GM12878 (cell line): ENCODE measurements around the gene SRP68. TPM values are rescaled to one million over a fixed set of nuclear protein-coding genes. Genes with fewer than 3 reads are reported as not detected.

Experiments
- ATAC-seq: fragments of 200-7000 bp; cut with Tn5 transposase; 3 replicates; pipeline ENCODE4 v1.9.1; 2020; ENCODE audit warnings: mild to moderate bottlenecking, moderate library complexity
- BruUV-seq: library from RNA; stranded (reverse); fragments of 400-500 nt; replicated peaks from 2 replicates; lab custom pipeline; 2021; lab: Mats Ljungman, UMichigan
- CTCF ChIA-PET: fragments of 300-600 bp; sonication (Branson Sonifier 250); formaldehyde crosslinking; extraction: SDS; loops from one replicate; lab custom pipeline; 2021; ENCODE audit warnings: inconsistent platforms; lab: Yijun Ruan, JAX
- POLR2A ChIA-PET: fragments of 350-600 bp; formaldehyde crosslinking; extraction: SDS; loops from one replicate; lab custom pipeline; 2021; ENCODE audit warnings: inconsistent platforms; lab: Charles Lee
- RAD21 ChIA-PET: fragments of 300-600 bp; sonication (Branson Sonifier 250); formaldehyde crosslinking; loops from one replicate; lab custom pipeline; 2023; ENCODE audit warnings: antibody characterized with exemption; ENCODE audit not compliant: unreplicated experiment; lab: Charles Lee
- SMC1A ChIA-PET: fragments of 300-600 bp; sonication (Branson Sonifier 250); formaldehyde crosslinking; loops from one replicate; lab custom pipeline; 2023; ENCODE audit not compliant: unreplicated experiment, uncharacterized antibody; lab: Charles Lee
- DNase-seq: peaks from one replicate; pipeline ENCODE4 v3.0.0-alpha.2; 2011; ENCODE audit warnings: low read depth, low spot score
- FAIRE-seq: peaks from 3 replicates; lab custom pipeline; 2011; peaks lifted over from hg19 to GRCh38; lab: Jason Lieb, UNC
- H2AFZ ChIP-seq: 2 replicates; pipeline ENCODE4 v1.6.0; 2011; ENCODE audit warnings: low read depth, low read length, control low read depth; ENCODE audit not compliant: control insufficient read depth
- H3K27ac ChIP-seq: 2 replicates; pipeline ENCODE4 v1.5.1; 2011; ENCODE audit warnings: control low read depth; ENCODE audit not compliant: control insufficient read depth, insufficient read depth
- H3K27me3 ChIP-seq, 2 experiments: replicated peaks in 1 of 2; 2 replicates each; pipeline versions ENCODE4 v1.6.0 to v1.6.1; 2011; ENCODE audit warnings: low read length in 1 of 2; ENCODE audit not compliant: control insufficient read depth in 2 of 2, insufficient read depth in 2 of 2
- H3K36me3 ChIP-seq, 2 experiments: 2 replicates each; pipeline ENCODE4 v1.5.1; 2011; ENCODE audit warnings: low read length in 1 of 2; ENCODE audit not compliant: control insufficient read depth in 2 of 2, insufficient read depth in 2 of 2
- H3K4me1 ChIP-seq: 2 replicates; pipeline ENCODE4 v1.6.1; 2011; ENCODE audit warnings: mild to moderate bottlenecking, low read length, moderate library complexity, mixed read lengths; ENCODE audit not compliant: control insufficient read depth, insufficient read depth
- H3K4me2 ChIP-seq: 2 replicates; pipeline ENCODE4 v1.6.0; 2011; ENCODE audit warnings: control low read depth; ENCODE audit not compliant: control insufficient read depth, insufficient read depth
- H3K4me3 ChIP-seq: fragments of 200-600 bp; sonication (generic); 2 replicates; pipeline ENCODE4 v1.5.1; 2016
- H3K79me2 ChIP-seq: 2 replicates; pipeline ENCODE4 v1.6.0; 2011; ENCODE audit warnings: low read length; ENCODE audit not compliant: control insufficient read depth, insufficient read depth
- H3K9ac ChIP-seq: 2 replicates; pipeline ENCODE4 v1.8.0; 2011; ENCODE audit warnings: low read length, control low read depth, mixed read lengths; ENCODE audit not compliant: control insufficient read depth, insufficient read depth
- H3K9me3 ChIP-seq: replicated peaks from 3 replicates; pipeline ENCODE4 v1.5.1; 2011; ENCODE audit warnings: mild to moderate bottlenecking, low read length; ENCODE audit not compliant: control insufficient read depth, insufficient read depth
- H4K20me1 ChIP-seq: 2 replicates; pipeline ENCODE4 v1.6.0; 2011; ENCODE audit not compliant: control insufficient read depth, insufficient read depth
- ASH2L ChIP-seq: fragments of 300-600, 200-600 bp; sonication (generic); IDR thresholded peaks from 2 replicates; pipeline ENCODE4 v1.6.1; 2017; ENCODE audit warnings: low read depth, mild to moderate bottlenecking, borderline replicate concordance
- BCL11A ChIP-seq: IDR thresholded peaks from 2 replicates; pipeline ENCODE4 v1.6.1; 2011; ENCODE audit warnings: low read depth, low read length
- CBFB ChIP-seq: IDR thresholded peaks from 2 replicates; pipeline ENCODE4 v1.6.1; 2016; ENCODE audit warnings: antibody characterized with exemption, low read depth
- IKZF2 ChIP-seq, 2 experiments: fragments of 450-650 bp; IDR thresholded peaks; 2 replicates each; pipeline ENCODE4 v1.6.1; 2017; ENCODE audit warnings: mild to moderate bottlenecking in 2 of 2, moderate library complexity in 2 of 2
- RB1 ChIP-seq: fragments of 450-650 bp; formaldehyde crosslinking; IDR thresholded peaks from 2 replicates; pipeline ENCODE4 v1.6.1; 2017; ENCODE audit warnings: mild to moderate bottlenecking, borderline replicate concordance
- RUNX3 ChIP-seq: IDR thresholded peaks from 2 replicates; pipeline ENCODE4 v1.6.1; 2012; ENCODE audit warnings: low read length, inconsistent platforms
- SPI1 ChIP-seq: IDR thresholded peaks from 2 replicates; pipeline ENCODE4 v1.6.1; 2011; ENCODE audit warnings: low read depth, mild to moderate bottlenecking, low read length, moderate library complexity, borderline replicate concordance; ENCODE audit not compliant: insufficient read depth
- SUPT20H ChIP-seq: IDR thresholded peaks from 2 replicates; pipeline ENCODE4 v1.6.1; 2011; ENCODE audit warnings: low read depth, mild to moderate bottlenecking, low read length, moderate library complexity, borderline replicate concordance; ENCODE audit not compliant: control insufficient read depth
- ZNF207 ChIP-seq: fragments of 450-650 bp; IDR thresholded peaks from 2 replicates; pipeline ENCODE4 v1.6.1; 2014; ENCODE audit warnings: antibody characterized with exemption, mild to moderate bottlenecking, borderline replicate concordance
- ZNF217 ChIP-seq: fragments of 450-650 bp; IDR thresholded peaks from 2 replicates; pipeline ENCODE4 v1.6.1; 2017; ENCODE audit warnings: antibody characterized with exemption, mild to moderate bottlenecking
- ZNF384 ChIP-seq: IDR thresholded peaks from 2 replicates; pipeline ENCODE4 v1.6.1; 2012; ENCODE audit warnings: low read depth, mild to moderate bottlenecking, low read length, improper control_type of control experiment, borderline replicate concordance
- WGBS: methylation state at CpG from one replicate; pipeline ENCODE4 v1.1.6; 2016; ENCODE audit warnings: low lambda C conversion rate; ENCODE audit not compliant: insufficient replicate concordance, insufficient coverage; ENCODE audit errors: missing lambda C conversion rate; 5-methylcytosine and 5-hydroxymethylcytosine counted together
- in situ Hi-C: fragments of 300-500 bp; cut with MboI; formaldehyde crosslinking; loops from 9 replicates; pipeline ENCODE4 v1.14.3; 2018; ENCODE audit warnings: mixed read lengths
- intact Hi-C: fragments of 100-400 bp; cut with micrococcal nuclease; formaldehyde crosslinking; loops from one replicate; pipeline ENCODE4 v1.14.2; 2022; ENCODE audit not compliant: unreplicated experiment
- polyA plus RNA-seq, 11 experiments: library from polyadenylated mRNA; depleted of rRNA in 4 of 11; unstranded in 6 of 11; stranded (reverse) in 5 of 11; fragments of >200 nt; fragmentation: Nextera tagmentation in 4 of 11; fragmentation: Illumina TruSeq in 1 of 11; extraction: Ambion mirVana in 4 of 11; extraction: Trizol in 1 of 11; gene quantifications; 1 replicate in 1 of 11; 2 replicates in 10 of 11; pipeline versions ENCODE4 v1.2.1 to v1.2.3, GENCODE V29; 2011 to 2016; ENCODE audit warnings: inconsistent platforms in 2 of 11, missing spikeins in 2 of 11, low read depth in 1 of 11
- total RNA-seq, 4 experiments: library from RNA; depleted of rRNA in 3 of 4; stranded (reverse); fragments of >200 nt in 3 of 4; fragmentation: Illumina TruSeq in 1 of 4; extraction: Trizol in 1 of 4; gene quantifications; 2 replicates each; pipeline versions ENCODE4 v1.2.1 to v1.2.3, GENCODE V29; 2013 to 2021
- TF ChIP-seq, protein P1 (sequence below): fragments of 450-650 bp; IDR thresholded peaks from 2 replicates; pipeline ENCODE4 v1.6.1; 2017; ENCODE audit warnings: mild to moderate bottlenecking, moderate library complexity
- TF ChIP-seq, protein P2 (sequence below): IDR thresholded peaks from 2 replicates; pipeline ENCODE4 v1.6.1; 2011; ENCODE audit warnings: low read depth, low read length, improper control_type of control experiment, borderline replicate concordance

Gene SRP68
- total and polyA plus RNA-seq, 10 of the 15 experiments (the other 5 are each of a cell fraction or from before 2014, with no cell fraction given) = 24.7 to 89.7 (median 62.7) TPM

DNA sequence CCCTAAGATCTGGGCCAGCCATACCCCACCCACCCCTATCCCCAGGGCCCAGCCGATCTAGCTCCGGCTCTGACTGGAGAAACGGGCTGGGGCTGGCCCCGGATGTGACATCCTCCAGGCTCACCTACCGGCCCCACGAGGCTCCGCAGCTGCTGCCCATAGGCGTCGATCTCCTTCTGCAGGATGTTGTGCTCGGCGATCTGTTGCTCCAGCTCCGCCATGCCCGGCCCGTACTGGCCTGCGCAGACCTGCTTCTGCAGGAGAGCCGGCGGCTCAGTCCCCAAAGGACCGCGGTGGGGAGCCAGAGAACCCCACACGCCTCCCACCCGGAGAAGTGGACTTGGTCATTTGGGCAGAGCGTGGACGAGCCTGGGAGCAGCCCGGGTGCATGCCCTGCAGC lies 50.0 kb downstream of the SRP68 start:
- Histone ChIP-seq H3K4me1 (no peaks in the 10 kb centered on the region), H3K27ac (no peak overlapping the region), H3K9me3 (no peaks in the 10 kb centered on the region), H3K36me3 (no peaks in the 10 kb centered on the region), H3K4me3 (no peak overlapping the region), H3K9ac (no peak overlapping the region), H4K20me1 (no peaks in the 10 kb centered on the region), H3K27me3 (no peaks in the 10 kb centered on the region), H3K79me2 (no peaks in the 10 kb centered on the region), H3K4me2 (no peak overlapping the region), H2AFZ (no peak overlapping the region)
- ChIA-PET SMC1A (no interaction called here), CTCF (interaction anchor here (0.5 kb wide), 1 partner anchor 340 kb away, joined by 3 read pairs; no protein-coding TSS in a partner anchor), RAD21 (no interaction called here), POLR2A (no interaction called here)
- ATAC-seq (no peak), DNase-seq (no peak), FAIRE-seq (no peak)
- in situ Hi-C loops = no loop called here
- intact Hi-C loops = no loop called here
- BruUV-seq = no TSS peak
- WGBS = 70% methylated on average over 24 of the region's 24 CpGs
- TF ChIP-seq ZNF217 (no peak), ZNF384 (no peak), ZNF207 (no peak), CBFB (no peak), SPI1 (no peak), SUPT20H (no peak), RUNX3 (no peak), RB1 (no peak), BCL11A (no peak), ASH2L (no peak), IKZF2 (IDR thresholded peaks at IDR 0.05) (no peak)
- TF ChIP-seq, protein P1, sequence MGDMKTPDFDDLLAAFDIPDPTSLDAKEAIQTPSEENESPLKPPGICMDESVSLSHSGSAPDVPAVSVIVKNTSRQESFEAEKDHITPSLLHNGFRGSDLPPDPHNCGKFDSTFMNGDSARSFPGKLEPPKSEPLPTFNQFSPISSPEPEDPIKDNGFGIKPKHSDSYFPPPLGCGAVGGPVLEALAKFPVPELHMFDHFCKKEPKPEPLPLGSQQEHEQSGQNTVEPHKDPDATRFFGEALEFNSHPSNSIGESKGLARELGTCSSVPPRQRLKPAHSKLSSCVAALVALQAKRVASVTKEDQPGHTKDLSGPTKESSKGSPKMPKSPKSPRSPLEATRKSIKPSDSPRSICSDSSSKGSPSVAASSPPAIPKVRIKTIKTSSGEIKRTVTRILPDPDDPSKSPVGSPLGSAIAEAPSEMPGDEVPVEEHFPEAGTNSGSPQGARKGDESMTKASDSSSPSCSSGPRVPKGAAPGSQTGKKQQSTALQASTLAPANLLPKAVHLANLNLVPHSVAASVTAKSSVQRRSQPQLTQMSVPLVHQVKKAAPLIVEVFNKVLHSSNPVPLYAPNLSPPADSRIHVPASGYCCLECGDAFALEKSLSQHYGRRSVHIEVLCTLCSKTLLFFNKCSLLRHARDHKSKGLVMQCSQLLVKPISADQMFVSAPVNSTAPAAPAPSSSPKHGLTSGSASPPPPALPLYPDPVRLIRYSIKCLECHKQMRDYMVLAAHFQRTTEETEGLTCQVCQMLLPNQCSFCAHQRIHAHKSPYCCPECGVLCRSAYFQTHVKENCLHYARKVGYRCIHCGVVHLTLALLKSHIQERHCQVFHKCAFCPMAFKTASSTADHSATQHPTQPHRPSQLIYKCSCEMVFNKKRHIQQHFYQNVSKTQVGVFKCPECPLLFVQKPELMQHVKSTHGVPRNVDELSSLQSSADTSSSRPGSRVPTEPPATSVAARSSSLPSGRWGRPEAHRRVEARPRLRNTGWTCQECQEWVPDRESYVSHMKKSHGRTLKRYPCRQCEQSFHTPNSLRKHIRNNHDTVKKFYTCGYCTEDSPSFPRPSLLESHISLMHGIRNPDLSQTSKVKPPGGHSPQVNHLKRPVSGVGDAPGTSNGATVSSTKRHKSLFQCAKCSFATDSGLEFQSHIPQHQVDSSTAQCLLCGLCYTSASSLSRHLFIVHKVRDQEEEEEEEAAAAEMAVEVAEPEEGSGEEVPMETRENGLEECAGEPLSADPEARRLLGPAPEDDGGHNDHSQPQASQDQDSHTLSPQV = no peak
- TF ChIP-seq, protein P2, sequence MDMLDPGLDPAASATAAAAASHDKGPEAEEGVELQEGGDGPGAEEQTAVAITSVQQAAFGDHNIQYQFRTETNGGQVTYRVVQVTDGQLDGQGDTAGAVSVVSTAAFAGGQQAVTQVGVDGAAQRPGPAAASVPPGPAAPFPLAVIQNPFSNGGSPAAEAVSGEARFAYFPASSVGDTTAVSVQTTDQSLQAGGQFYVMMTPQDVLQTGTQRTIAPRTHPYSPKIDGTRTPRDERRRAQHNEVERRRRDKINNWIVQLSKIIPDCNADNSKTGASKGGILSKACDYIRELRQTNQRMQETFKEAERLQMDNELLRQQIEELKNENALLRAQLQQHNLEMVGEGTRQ = no peak
